Activated T-cell treated with anti-CD3 and anti-CD28 coated beads for 1 hour (primary cell): ENCODE results near the gene ST7.
"Not testable (repeated sequence)": the region's sequence is repeated elsewhere in the genome, so short reads cannot be mapped to it uniquely, and the experiment has no call there.

Source experiments
- DNase-seq: peaks from one replicate; pipeline ENCODE4 v3.0.0-alpha.2; 2020; ENCODE audit warnings: low read depth

ST7 gene

DNA sequence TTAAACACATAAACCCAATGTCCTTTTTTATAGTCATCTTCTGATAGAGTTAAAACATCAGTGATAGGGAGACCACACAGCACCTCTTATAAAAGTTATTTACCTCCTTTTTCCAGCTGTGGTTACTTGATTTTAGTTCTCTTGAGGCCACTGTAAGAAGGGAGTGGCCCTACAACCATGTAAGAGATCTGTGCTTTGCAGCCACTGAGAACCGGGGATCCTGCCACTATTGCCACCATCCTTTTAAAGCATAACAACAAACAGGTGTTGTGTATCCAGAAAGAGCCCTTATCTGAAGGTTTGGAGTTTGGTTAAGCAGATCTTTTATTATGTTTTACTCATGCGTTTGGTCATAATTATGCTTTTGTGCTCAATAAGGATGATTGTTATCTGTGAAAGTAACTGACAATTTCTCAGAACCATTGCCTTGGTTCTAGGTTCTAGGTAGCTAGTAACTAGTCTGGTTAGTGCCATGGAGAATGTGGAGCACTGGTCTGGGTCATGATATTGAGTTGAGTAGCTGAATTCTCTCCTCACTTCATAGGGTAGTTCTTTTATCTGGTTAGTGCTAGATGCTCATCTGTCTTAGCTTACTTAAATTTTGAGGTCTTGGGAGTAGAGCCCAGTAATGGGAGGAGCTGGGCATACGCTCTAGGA lies 56.5 kb downstream of the ST7 start:
- no peak for DNase-seq

DNA sequence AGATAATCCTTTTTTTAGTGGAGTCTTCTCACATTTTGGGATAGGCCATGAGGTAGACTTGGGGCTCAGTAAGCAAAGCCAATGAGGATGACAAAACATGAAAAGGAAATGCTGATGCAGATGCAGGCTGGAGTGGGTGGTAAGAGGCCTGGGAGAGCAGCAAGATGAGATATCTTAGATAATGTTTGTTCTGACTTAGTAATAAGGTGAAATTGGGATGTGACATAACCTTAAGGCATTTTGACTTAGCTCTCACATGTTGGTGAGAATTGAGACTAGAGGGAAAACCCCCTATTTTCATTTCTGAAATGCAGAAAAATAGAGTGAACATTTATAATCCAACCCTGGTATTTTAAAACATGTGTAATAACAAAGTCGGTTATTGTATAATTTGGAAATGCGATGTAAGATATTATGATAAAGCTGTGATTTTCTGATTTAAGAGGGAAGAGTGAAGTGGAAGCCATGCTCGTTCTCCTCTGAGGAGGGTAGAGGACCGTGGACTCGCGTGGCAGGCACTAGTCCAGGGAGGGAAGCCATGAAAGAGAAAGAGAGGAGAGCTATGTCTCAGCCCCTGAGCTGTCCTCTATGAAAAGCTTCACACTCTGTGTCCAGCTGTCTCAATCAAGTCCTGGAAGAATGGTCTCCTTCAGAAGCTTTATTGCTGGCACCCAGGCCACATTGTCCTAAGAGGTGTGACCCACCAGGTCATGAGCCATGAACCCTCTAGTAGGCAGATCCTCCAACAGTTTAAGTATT lies 57.3 kb downstream of the ST7 start:
- DNase-seq: no peak

DNA sequence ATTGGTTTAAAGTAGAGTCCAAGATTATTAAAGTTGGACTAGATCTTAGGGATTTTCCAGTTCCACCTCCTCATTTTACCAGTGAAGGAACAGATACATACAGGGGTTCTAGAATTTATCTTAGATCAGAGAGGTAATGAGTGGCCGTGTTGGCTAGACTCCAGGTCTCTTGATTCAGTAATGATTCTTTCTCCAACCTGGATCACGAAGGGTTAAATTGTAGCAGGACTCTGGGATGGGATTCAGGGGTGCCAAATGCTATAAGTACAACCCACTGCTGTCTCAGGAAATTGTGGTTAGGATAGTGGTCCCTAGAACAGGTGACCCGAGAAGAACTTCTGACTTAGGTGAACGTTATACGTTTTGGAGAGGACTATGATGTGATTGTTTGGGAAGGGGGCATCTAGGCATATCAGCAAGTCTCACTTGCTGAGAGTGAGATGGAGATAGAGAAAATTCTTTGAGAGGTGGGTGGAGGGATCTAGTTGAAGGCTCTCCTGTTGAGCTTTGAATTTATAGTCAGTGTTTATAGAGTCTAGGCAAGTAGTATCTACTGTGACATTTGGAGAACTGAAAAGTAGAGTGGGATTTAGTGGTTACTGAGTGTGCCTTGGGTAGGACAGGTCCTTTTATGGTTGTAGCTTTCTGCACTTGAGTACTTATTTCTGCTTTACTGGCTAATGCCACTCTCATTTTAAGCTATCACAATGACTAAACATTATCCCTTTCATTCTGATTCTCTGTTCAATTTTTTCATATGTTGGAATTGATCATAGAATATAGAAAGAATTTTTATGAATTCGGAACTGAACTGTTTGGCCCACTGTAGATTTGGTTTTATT lies 58.3 kb downstream of the ST7 start:
- DNase-seq: no peak

DNA sequence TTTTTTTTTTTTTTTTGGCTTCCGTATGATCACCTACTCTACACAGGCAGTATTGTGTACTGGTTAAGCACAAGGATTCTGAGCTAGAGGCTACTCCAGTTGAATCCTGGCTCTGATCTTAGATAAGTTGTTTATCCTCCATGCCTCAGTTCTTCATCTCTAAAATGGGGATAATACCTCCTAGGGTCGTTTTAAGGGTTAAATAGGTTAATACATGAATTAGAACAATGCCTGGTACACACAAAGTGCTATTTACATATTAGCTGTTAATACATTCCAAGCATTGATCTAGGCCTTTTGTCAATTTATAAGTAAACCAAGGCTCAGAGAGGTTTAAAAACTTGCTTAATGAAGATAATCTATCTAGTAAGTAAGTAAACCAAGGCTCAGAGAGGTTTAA lies 59.0 kb downstream of the ST7 start:
- DNase-seq: no peak

DNA sequence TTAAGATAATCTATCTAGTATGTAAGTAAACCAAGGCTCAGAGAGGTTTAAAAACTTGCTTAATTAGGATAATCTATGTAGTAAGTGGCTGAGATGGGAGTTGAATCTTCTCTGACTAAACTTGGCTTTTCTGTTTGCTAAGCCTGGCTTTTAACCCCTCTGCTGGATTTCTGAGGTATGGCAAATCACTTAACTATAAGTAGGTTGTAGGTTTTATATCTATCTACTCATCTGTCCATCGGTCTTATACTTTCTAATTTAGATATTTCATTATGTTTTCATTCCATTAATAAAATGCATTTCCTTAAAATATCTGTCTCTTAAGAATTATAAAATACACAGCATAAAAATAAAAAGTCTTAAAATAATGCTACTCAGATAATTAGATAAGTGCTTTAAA lies 59.4 kb downstream of the ST7 start:
- no peak for DNase-seq

DNA sequence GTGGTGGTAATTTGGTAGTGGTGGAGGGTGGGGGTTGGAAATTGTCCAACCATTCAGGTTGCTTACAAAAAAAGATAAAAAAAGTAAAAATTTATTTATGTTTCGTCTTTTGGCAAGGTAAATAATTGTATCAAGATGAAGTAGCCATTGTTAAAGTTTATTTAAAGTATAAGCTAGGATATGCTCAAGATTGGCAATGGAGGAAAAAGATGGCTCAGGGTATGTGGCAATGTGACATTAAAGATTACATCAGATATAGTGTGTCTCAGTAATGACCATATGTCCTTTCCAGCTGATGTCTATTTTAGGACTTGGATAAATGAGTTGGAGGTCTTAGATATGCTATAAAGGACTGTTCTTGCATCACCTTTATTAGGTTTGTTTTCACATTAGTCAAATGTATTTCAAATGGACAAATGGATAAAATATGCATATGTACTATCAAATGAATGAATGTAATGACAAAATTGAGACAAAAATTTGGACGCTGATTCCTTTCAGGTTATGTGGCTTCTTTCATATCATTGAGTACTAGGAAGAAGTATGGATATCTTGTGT lies 60.9 kb downstream of the ST7 start:
- no peak for DNase-seq

DNA sequence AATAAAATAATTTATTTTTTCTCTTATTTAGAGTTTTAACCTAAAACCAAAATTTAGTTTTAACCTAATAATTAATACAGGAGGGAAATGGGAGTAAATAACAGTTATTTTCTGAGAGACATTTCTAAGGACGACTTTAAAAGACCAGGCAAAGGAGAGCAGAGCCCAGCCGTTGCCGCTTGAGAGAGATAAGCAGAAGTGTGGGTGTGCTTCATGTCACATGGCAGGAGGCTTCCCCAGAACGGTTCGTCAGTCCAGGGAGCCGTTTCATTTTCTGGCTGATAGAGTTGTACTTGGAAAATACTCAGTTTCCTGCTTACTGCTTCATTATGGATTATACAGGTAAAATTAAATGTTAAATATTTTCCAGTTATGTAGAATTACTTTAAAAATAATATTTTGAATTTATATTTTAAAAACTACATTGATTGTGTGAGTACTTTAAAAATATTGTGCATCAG lies 61.4 kb downstream of the ST7 start:
- DNase-seq: peak; percentile 7

DNA sequence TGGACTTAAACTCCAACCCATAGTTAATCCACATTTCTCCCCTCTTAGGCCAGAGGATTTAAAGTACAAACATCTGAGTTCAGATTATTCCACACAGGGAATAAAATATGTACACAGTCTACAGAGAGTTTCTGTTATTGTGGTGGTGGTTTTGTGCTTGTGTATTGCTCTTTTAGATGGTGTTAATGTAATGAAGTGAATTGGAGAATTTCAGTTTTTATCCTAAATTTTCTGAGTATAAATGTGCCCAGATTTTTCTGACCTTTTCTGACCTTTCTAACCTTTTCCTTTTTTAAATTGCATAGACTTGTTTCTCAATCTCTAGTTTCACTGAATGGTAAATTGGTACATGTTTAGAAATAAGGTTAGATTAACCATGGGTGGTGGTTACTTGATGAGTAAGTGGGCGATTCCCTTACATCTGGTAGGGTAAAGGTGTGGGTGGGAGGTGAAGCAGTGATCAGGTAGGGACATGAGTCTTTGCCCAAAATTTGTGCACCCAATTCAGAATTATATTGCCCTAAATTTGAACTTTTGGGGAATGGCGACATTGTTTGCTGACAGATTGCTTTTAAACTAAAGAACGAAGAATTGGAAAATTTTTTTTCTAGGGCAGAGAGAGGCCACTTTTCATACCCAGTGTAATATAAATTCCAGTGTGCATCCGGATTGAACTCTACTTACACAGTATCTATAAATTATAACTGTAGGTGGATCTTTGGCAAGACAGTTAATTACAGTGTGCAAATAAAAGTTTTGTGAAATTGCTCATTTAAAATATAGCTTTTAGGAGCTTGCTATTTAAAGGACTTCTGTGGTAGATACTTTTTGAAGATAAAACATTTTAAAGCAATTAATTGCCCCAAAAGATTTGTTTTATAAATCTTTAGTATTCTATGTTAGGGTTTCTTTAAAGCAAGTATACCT lies 62.2 kb downstream of the ST7 start:
- DNase-seq: no peak

DNA sequence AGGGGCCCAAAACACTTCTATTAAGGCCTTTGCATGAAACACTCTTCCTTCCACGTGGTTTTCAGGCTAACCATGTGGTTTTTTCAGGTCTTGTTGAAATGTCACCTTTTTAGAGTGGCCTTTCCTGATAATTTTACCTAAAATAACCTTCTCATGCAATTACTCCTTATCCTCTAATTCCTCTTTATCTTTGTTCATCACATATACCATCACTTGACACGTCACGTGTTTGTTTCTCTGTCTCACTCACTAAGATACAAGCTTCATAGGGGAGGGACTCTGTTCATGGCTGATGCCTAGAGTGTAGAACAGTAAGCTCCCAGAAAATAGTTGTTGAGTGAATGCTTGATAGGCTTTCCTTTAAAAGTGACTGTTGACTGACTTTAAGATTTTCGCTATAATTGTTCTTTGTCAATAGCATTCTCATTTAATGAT lies 63.7 kb downstream of the ST7 start:
- no peak for DNase-seq

DNA sequence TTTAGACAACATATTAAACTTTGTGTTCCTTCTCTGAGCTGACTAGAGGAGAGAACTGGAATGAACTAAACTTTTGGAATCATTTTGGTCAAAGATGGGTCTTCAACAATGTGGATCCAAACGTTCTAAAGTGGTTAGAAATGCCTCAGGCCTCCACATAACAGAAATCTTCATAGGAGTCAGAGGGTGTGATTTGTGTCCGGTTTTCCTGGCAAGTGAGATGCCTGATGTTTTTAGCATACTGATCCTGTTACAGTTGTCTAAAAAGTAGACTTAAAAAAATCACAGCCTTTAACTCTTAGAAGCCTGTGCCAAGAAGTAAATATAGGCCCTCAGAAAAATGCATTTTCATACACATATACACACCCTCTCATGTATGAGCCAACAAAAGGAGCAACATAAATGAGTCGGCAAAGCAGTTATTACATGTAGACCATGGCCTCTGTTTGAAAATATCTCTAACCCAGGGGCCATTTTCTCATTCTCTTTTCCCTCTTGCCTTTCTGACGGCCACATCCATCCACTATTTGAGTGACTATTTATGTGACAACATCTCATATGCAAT lies 64.5 kb downstream of the ST7 start:
- DNase-seq: no peak

DNA sequence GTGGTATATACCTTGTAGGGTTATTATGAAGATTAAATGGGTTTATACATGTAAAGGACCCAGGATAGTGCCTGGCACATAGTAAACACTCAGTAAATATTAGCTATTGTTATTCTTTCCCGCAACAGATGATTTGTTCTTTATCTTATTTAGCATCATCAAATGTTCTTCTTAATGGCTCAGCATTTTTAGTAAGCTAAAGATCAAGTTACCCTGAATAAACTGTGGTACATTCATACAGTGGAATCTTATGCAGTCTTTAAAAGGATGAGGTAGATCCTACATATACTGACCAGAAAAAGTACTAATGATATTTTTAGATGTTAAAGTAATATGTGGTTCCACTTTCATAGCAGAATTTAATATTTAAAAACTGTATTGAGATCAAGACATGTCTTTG lies 65.4 kb downstream of the ST7 start:
- no peak for DNase-seq

DNA sequence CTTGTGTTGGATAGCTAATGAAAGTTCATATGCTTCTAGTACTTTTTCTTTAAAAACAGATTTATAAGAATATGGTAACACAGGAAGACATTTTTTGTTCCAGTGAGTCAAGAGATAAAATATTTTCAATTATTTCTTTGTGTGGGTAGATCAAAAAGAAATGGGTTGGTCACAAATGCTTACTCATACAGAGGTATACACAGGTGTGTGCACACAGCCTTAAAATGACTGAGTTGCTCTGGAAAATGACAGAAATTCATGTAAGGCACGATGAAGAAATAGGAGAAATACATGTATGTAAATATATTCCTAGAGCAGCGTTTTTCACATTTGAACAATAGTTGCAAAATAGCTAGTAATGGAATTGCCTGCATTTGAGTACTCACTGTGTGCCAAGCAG lies 66.0 kb downstream of the ST7 start:
- no peak for DNase-seq

DNA sequence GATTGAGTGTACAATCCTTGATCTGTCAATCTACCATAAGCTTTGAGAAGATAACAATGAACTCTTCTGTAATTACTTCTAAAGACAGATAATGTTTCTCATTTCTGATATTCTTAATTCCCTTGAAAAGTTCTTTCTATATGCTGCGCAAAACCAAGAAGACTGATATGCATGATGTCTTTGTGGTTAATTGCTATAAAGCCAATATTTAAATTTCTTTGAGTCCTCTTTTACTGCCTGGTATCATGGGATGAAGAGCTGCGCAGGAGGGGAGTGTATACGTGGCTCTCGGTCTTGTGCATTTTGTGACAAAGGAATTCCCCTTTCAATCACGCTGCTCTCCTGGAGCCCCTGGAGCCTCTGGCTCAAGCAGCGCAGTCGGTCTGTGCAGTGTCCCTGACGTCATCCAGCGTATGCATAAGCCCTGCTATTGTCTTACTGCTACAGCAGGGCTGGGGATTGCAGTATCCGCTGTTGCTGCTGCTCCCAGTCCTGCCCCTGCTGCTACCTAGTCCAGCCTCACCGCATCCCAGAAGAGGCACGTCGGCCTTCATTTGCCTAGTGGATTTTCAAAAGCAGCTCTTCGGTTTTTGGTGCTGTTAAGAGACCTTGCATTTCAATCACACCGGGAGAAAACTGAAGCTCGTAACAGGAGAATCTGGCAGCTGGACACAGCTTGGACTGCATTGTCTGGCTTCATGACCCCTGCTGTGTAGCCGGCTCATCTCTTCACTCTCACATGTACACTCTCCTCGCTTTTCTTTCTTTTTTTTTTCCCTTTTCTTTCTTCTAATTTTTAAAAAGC lies 66.7 kb downstream of the ST7 start:
- no peak for DNase-seq

DNA sequence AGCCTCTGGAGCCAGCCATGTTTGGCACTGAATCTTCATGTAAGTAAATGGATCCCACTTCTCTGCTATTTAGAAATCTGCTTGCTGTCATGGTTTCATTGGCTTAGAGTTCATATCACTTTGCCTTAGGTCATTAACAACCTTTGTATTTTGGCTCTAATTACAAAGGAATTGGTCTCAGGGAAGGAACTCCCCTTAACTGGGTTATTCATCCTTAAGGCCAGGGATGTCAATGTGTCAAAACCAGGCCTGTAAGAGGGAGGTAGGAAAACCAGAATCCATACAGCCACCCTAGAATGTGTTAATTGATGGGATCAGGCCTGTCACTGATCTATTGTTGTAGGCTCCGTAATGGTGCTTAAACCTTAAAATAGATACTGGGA lies 67.3 kb downstream of the ST7 start:
- DNase-seq: no peak

DNA sequence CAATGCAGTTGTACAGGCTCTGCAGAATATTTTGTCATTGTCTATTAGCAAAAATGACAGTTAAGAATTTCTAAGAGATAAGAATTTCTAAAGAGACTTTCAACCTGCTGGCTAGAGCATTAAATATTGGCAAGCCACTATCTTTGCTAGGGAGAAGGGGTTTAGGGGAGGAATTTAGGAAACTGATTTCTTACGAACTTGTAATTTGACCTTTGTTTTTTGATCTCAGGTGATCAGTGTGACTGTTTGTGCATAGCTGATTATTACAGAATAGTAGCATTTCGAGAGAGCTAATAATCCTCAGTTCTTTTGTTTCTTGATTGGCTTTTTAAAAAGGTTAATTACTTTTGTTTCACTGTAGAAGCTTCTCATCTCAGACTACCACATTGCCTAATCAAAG lies 68.1 kb downstream of the ST7 start:
- DNase-seq: no peak

DNA sequence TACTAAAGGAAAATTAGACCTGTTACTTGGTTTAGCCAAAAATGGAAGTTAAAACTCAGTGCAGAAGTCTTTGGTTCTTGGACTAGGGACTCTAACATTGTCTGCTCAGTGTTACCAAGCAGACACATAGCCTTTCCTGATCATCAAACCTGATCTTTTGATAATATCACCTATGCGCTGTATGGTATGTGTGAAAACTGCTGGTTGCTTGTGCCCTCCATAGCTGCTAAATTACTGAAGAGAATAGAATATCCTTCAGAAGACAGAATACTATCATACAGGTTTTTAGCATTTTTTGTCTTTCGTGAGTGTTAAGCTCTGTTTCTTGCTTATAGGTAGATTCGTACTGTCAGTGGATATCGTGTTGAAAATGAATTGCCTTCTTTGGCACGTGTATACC lies 68.7 kb downstream of the ST7 start:
- no peak for DNase-seq

DNA sequence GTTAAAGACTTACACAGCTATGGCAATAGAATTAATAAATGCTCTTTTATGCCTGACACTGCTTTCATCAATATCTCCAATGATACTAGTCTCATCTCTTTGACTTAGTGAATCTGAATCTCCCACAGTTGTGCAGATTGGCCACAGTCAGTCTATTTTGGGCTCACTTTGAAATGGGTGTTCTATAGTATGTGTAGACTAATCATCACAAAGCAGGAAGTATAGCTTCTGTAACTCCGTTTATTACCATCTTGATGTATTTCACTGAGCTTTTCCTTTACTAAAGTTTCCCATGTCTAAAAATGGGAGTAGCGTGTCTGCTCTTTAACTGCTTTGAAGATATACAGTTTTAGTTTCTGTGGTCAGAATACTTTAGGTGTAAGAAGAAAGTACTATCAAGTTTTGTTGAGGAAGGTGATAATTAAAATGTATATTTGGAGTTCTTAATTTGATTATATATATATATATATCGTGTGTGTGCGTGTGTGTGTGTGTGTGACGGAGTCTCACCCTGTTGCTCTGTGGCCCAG lies 70.1 kb downstream of the ST7 start:
- DNase-seq: no peak

DNA sequence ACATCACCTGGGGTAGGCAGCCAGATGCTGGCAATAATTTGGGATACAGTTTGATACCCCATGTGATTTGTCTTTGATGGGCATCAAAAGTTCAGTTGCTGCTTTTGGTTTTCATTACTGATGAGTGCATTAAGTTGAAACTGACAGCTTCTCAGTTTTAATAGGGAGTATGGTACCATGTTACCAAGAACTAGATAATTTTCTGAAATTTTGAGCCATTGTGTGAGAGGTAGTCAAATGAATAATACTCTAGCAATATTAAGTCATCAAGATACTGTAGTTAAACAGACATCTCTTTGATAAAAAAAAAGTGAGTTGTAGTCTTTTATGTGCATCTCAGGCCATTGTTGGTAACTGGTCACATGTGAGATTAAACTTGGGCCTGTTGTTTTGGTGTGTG lies 71.5 kb downstream of the ST7 start:
- DNase-seq: no peak

DNA sequence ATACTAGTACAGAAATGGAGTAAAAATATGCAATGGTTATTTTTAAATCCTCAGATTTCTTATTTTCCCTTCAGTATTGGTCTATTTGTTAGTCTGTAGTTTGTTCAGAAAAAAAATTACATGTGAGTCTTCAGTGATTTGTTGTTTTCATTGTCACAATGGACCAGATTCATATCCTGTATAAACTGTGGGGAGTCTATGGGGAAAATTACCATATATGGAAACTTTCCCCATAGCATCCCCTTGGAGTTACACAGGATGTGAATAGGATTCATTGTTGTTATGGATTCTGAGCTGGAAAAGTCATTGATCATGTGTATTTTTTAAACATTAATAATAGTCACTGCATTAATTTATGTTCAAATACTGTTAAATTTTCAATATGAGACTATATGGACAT lies 72.6 kb downstream of the ST7 start:
- DNase-seq: no peak

DNA sequence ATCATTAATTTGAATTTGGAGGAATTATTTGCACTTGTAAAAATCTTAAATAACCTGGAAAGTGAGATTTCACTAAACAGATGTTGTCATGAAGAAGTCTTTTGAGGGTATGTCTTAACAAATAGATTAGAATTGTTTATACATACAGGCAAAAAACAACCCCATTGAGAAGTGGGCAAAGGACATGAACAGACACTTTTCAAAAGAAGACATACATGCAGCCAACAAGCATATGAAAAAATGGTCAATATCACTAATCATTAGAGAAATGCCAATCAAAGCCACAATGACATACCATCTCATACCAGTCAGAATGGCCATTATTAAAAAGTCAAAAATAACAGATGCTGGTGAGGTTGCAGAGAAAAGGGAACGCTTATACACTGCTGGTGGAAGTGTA lies 77.0 kb downstream of the ST7 start:
- not testable (repeated sequence) for DNase-seq
